ENCODE measurements around the gene SNRK. TPM values are rescaled to one million over a fixed set of nuclear protein-coding genes. Genes with fewer than 3 reads are reported as not detected.

The SNRK gene
- total RNA-seq, 6 experiments from 2014 or later: 14.0 to 26.2 (median 15.3) TPM

DNA sequence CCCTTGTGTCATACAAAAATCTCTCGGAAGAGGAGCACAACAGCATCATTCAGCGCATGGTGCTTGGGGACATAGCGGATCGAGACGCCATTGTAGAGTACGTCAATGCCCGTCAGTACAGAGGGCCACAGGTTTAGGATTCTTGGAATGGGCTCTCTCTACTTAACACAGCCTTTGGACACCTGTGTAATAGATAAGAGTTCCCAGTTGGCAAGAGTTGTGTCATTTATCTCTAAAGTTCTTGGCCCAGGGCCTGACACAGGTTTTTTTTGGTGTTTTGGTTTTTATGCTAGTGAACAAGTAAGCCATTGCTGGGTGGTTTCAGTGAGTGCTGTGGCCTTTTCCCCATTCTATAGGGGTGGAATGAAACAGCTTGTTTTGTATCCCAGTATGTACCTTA lies 54.1 kb downstream of the SNRK start:
- peak in 1 of 3 donors; percentile 71 for DNase-seq
- peak; percentile 79 to 92 (median 89) for ATAC-seq
- peaks cover 0 to 42% (median 23%) of the 10 kb centered on the region in 4 donors for H3K36me3 ChIP-seq
- no CpG with 5 or more reads among the region's 7 CpGs for WGBS (ENCODE audit: insufficient coverage, low coverage, low lambda C conversion rate, missing lambda C conversion rate)
- peak overlapping the region in 1 of 3 donors; percentile 18 for H3K27ac ChIP-seq
- TF ChIP-seq POLR2A (IDR thresholded peaks at IDR 0.05): no peak
- TF ChIP-seq, protein P1, sequence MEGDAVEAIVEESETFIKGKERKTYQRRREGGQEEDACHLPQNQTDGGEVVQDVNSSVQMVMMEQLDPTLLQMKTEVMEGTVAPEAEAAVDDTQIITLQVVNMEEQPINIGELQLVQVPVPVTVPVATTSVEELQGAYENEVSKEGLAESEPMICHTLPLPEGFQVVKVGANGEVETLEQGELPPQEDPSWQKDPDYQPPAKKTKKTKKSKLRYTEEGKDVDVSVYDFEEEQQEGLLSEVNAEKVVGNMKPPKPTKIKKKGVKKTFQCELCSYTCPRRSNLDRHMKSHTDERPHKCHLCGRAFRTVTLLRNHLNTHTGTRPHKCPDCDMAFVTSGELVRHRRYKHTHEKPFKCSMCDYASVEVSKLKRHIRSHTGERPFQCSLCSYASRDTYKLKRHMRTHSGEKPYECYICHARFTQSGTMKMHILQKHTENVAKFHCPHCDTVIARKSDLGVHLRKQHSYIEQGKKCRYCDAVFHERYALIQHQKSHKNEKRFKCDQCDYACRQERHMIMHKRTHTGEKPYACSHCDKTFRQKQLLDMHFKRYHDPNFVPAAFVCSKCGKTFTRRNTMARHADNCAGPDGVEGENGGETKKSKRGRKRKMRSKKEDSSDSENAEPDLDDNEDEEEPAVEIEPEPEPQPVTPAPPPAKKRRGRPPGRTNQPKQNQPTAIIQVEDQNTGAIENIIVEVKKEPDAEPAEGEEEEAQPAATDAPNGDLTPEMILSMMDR (IDR thresholded peaks at IDR 0.05): no peak
- no peak overlapping the region for H3K4me3 ChIP-seq
- peaks cover 0 to 10% (median 0%) of the 10 kb centered on the region in 4 donors for H3K4me1 ChIP-seq
- intact Hi-C loops (cut with DNase I): no loop called here
- peaks cover 0 to 22% (median 0%) of the 10 kb centered on the region in 4 donors for H3K9me3 ChIP-seq
- H3K27me3 ChIP-seq: no peaks in the 10 kb centered on the region

DNA sequence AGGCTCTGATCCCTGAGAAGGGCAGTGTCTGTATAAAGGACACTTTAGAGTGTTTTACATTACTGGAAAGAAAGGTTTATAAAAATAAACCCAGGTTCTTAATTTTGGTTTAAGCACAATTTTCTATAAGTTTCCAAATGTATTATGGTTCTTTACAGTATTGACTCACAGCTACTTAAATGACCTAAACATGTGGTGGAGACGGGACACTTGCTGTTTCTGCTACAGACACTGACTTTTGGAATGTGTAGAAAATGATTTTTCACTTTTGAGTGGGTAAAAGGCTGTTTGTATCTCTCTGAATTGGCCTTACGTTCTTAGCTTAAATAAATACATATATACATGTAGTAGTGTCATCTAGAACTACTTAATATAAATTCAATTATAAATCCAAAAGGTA lies 55.4 kb downstream of the SNRK start:
- 83% methylated on average over 2 of the region's 2 CpGs for WGBS (ENCODE audit: insufficient coverage, low coverage, low lambda C conversion rate, missing lambda C conversion rate)
- Histone ChIP-seq H3K4me1 (peaks cover 0 to 10% (median 0%) of the 10 kb centered on the region in 4 donors), H3K4me3 (no peak overlapping the region), H3K27ac (no peak overlapping the region), H3K36me3 (peaks cover 0 to 42% (median 24%) of the 10 kb centered on the region in 4 donors), H3K9me3 (peaks cover 0 to 19% (median 0%) of the 10 kb centered on the region in 4 donors), H3K27me3 (no peaks in the 10 kb centered on the region)
- intact Hi-C loops (cut with DNase I): no loop called here
- DNase-seq (no peak), ATAC-seq (no peak)
- TF ChIP-seq POLR2A (IDR thresholded peaks at IDR 0.05): no peak
- TF ChIP-seq, protein P1 (IDR thresholded peaks at IDR 0.05): no peak

DNA sequence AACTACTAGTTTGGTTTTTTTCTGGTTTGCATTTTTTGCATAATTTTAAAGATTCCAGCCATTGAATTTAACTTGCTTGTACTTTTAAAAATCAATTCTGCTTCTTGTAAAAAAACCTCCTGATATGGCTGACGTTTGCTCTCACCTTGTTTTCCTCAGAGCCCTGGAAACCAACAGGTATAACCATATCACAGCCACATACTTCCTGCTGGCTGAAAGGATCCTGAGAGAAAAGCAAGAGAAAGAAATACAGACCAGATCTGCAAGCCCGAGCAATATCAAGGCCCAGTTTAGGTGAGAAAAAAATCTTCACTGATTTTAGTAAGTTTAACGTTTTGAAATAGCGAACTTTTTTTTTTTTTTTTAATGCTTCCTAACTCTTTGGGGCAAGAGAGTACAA lies 56.8 kb downstream of the SNRK start:
- H3K4me3 ChIP-seq: no peak overlapping the region
- H3K4me1 ChIP-seq: peaks cover 0 to 10% (median 0%) of the 10 kb centered on the region in 4 donors
- peaks cover 0 to 9% (median 0%) of the 10 kb centered on the region in 4 donors for H3K9me3 ChIP-seq
- peaks cover 7 to 43% (median 29%) of the 10 kb centered on the region in 4 donors for H3K36me3 ChIP-seq
- no peak overlapping the region for H3K27ac ChIP-seq
- TF ChIP-seq, protein P1 (IDR thresholded peaks at IDR 0.05): no peak
- no peak for TF ChIP-seq POLR2A (IDR thresholded peaks at IDR 0.05)
- ATAC-seq: no peak
- no peak for DNase-seq
- intact Hi-C loops (cut with DNase I): no loop called here
- 62% methylated on average over 4 of the region's 4 CpGs for WGBS (ENCODE audit: insufficient coverage, low coverage, low lambda C conversion rate, missing lambda C conversion rate)
- H3K27me3 ChIP-seq: no peaks in the 10 kb centered on the region

DNA sequence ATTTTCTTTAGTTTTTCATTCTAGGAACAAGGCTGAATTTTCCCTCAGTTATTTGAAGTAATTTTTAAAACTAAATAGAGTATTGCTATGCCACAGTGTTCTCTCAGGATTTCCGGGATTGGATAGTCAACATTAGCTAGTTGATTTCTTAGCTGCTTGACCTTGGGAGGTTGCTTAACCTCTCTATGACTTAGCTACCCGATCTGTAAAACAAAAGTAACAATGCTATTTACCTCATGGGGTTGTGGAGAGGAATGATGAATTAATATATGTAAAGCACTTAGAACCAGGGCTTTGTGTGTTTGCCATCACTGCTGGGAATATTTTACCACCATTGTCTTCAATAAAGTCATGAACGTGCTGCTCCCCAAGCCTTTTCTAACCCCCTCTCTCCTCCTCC lies 57.5 kb downstream of the SNRK start:
- peaks cover 0 to 10% (median 0%) of the 10 kb centered on the region in 4 donors for H3K4me1 ChIP-seq
- H3K27ac ChIP-seq: no peak overlapping the region
- ATAC-seq (no peak), DNase-seq (no peak)
- WGBS (ENCODE audit: insufficient coverage, low coverage, low lambda C conversion rate, missing lambda C conversion rate): 69% methylated on average over 3 of the region's 3 CpGs
- H3K36me3 ChIP-seq: peaks cover 7 to 49% (median 33%) of the 10 kb centered on the region in 4 donors
- TF ChIP-seq, protein P1 (IDR thresholded peaks at IDR 0.05): no peak
- no peak for TF ChIP-seq POLR2A (IDR thresholded peaks at IDR 0.05)
- H3K9me3 ChIP-seq: peaks cover 0 to 3% (median 0%) of the 10 kb centered on the region in 4 donors
- H3K4me3 ChIP-seq: no peak overlapping the region
- H3K27me3 ChIP-seq: no peaks in the 10 kb centered on the region
- intact Hi-C loops (cut with DNase I): no loop called here
